Activated CD8-positive, alpha-beta T cell treated with anti-CD3 and anti-CD28 coated beads, Interleukin-2, amount 10 ng/mL, durations not matched to agents 7 days and 5 days (primary cell): ENCODE data around the gene DENND1A. TPM values are rescaled to one million over a fixed set of nuclear protein-coding genes. Genes with fewer than 3 reads are reported as not detected.

Source experiments
- ATAC-seq: fragments of 150-1000 bp; cut with Tn5 transposase; one replicate; pipeline ENCODE4 v1.10.0; 2021; ENCODE audit warnings: moderate library complexity
- CTCF ChIA-PET: fragments of 350-600 bp; sonication (Branson Sonifier 250); formaldehyde crosslinking; loops from one replicate; lab custom pipeline; 2021; ENCODE audit warnings: antibody characterized with exemption; lab: Charles Lee
- POLR2A ChIA-PET: fragments of 350-600 bp; sonication (Branson Sonifier 250); formaldehyde crosslinking; loops from one replicate; lab custom pipeline; 2021; ENCODE audit warnings: antibody characterized with exemption; lab: Charles Lee
- DNase-seq: peaks from one replicate; pipeline ENCODE4 v3.0.0-alpha.2; 2020
- H3K27ac Mint-ChIP-seq: one replicate; pipeline ENCODE4 v1.8.0; 2021; ENCODE audit warnings: mild to moderate bottlenecking, mixed read lengths
- H3K27me3 Mint-ChIP-seq: one replicate; pipeline ENCODE4 v1.8.0; 2021; ENCODE audit warnings: low read depth, mixed read lengths
- H3K36me3 Mint-ChIP-seq: one replicate; pipeline ENCODE4 v1.8.0; 2021; ENCODE audit warnings: low read depth, mixed read lengths
- H3K4me1 Mint-ChIP-seq: one replicate; pipeline ENCODE4 v1.8.0; 2021; ENCODE audit warnings: low read depth, mixed read lengths
- H3K4me3 Mint-ChIP-seq: one replicate; pipeline ENCODE4 v1.8.0; 2021; ENCODE audit warnings: mild to moderate bottlenecking, mixed read lengths
- H3K9me3 Mint-ChIP-seq: one replicate; pipeline ENCODE4 v1.8.0; 2022; ENCODE audit warnings: mixed read lengths; ENCODE audit not compliant: insufficient read depth
- total RNA-seq, 2 experiments: library from RNA; stranded (reverse); gene quantifications; one replicate each; pipeline ENCODE4 v1.2.3, GENCODE V29; 2021

Gene DENND1A
- total RNA-seq, 2 experiments from 2014 or later, result 13.0 to 15.5 TPM

DNA sequence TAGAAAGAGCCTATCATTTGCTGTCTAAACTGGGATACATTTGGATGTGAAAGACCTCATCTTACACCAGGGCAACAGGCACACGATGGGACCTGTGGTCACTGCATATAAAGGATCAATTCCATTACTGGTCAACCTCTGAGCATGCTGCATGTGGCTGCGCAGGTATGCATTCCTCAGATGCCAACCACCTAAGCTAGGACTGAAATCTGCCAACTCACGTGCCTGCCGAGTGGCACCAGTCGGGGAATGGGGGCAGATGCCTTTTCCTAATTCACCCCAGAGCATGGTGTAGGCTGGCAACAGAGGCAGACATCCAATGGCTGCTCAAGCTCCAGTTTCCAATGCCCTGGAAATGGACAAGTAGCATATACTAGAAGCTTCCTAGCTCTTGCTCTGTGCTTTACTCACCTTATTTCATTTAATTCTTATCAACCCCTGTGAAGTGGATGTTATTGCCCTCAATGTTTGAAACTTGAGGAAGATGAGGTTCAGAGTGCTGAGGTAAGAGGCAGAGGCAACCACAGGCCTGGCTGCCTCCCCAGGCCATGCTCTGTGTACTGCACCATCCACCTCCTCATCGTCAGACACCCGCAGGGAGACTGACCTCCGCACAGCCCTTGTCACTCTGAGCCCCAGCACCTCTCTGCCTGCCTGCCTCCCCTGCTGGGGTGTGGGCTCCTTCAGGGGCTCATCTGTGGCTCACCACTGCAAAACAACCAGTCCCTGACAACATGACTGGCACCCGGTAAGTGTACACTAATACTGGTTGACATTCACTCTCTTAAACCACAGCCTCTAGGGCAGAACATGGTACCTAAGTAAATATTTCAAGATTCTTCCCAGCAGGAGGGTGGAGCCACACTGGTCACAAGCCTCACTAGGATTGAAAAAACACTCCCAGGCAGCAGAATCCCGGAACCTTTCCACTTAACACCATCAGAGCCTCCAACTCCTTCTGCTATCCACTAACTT is 345.4 kb downstream of the DENND1A start:
- no peaks in the 10 kb centered on the region for H3K27me3 Mint-ChIP-seq
- DNase-seq, result no peak
- ChIA-PET POLR2A (no interaction called here), CTCF (no interaction called here)
- peaks cover 12% of the 10 kb centered on the region for H3K9me3 Mint-ChIP-seq
- H3K4me3 Mint-ChIP-seq, result no peak overlapping the region
- no peaks in the 10 kb centered on the region for H3K4me1 Mint-ChIP-seq
- ATAC-seq, result no peak
- peaks cover 8% of the 10 kb centered on the region for H3K36me3 Mint-ChIP-seq
- H3K27ac Mint-ChIP-seq, result no peak overlapping the region

DNA sequence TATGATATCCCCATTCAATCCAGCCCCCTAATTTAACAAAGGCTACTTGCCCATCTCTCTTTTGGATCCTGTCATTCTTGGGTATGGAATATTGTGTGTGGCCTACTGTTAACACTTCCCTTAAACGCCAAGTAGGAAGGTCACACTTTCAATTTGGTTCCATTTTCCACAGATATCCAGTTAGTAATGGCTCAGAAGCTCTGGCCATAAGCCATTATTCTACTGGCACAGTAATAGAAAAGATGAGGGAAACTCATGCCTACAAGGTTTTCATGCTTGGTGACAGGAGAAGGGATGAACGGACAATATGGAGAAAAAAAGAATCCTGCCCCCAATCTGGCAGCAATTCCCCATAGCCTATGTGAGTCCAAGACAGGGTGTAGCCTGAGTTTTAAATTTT is 346.3 kb downstream of the DENND1A start:
- CTCF ChIA-PET, result no interaction called here
- H3K4me1 Mint-ChIP-seq, result no peaks in the 10 kb centered on the region
- POLR2A ChIA-PET, result interaction anchor here (0.6 kb wide), 1 partner anchor 51 kb away, joined by 5 read pairs; no protein-coding TSS in a partner anchor
- peaks cover 13% of the 10 kb centered on the region for H3K36me3 Mint-ChIP-seq
- DNase-seq, result no peak
- H3K4me3 Mint-ChIP-seq, result no peak overlapping the region
- no peaks in the 10 kb centered on the region for H3K27me3 Mint-ChIP-seq
- no peak overlapping the region for H3K27ac Mint-ChIP-seq
- no peak for ATAC-seq
- peaks cover 12% of the 10 kb centered on the region for H3K9me3 Mint-ChIP-seq

DNA sequence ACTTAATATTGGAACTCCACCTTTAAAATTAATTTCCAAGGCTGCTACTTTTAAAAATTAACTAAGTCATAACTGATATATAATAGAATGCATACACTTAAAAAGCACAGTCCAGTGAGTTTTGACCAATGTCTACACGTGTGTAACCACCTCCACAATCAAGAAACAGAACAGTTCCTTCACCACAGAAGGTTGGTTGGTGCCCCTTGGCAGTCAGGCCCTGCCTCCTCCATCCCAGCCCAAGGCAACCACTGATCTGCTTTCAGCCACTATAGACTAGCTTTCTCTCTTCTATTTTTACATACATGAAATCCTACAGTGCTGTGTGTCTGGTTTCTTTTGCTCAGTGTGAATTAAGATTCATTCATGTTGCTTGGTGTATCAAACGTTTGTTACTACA is 358.7 kb downstream of the DENND1A start:
- ATAC-seq, result no peak
- Mint-ChIP-seq H3K36me3 (peaks cover 3% of the 10 kb centered on the region), H3K27me3 (no peaks in the 10 kb centered on the region), H3K9me3 (peaks cover 15% of the 10 kb centered on the region), H3K4me1 (no peaks in the 10 kb centered on the region), H3K27ac (no peak overlapping the region), H3K4me3 (no peak overlapping the region)
- CTCF ChIA-PET, result interaction anchor here (1.4 kb wide), 1 partner anchor 469 kb away, joined by 3 read pairs; no protein-coding TSS in a partner anchor
- POLR2A ChIA-PET, result no interaction called here
- no peak for DNase-seq

DNA sequence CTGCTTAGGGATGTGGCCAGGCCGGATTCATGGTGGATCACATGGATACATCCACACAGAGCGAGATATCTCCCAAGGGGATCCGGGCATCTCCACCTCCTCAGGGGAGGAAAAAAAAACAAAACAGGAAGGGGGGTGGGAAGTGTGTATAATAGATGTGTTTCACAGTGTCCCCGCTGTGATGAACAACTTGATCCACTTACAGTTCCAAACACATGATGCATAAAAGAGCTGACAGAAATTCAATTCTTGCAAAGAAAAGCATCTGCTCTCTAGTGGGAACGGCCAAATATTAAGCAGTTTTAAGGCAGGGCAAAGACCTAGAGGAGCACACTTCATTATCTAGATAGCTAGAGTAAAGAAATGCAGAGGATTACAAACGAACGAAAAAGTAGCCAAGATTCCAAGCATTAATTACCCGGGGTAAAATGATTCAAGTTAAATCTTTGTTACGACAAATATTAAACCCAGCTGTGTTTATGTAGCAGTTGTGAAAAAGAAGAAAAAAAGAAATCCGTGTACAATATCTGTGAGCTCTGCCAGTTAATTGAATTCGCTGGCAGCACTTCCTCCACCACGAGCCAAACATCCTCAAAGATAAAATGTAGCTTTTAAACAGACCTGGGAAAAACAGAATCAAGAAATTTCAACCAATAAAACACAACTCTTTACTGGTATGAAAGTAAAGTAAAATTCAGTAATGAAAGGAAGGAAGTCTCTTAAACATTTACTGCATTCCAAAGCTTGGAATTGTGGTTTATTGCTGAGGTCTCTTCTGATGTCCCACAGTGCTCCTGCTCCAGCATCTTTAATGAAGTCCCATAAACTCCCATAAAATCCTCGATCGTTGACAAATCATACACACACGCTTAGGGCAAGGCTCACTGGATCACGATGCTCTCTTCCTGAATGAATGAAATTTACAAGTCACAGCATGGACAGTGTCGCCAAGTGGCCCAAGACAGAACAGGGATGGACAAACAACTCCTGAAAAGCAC is 360.9 kb downstream of the DENND1A start:
- no peaks in the 10 kb centered on the region for H3K27me3 Mint-ChIP-seq
- no peaks in the 10 kb centered on the region for H3K4me1 Mint-ChIP-seq
- H3K36me3 Mint-ChIP-seq, result no peaks in the 10 kb centered on the region
- H3K9me3 Mint-ChIP-seq, result peaks cover 7% of the 10 kb centered on the region
- no peak for ATAC-seq
- DNase-seq, result no peak
- ChIA-PET CTCF (interaction anchor here (2.4 kb wide), 1 partner anchor 8 kb away, joined by 6 read pairs; no protein-coding TSS in a partner anchor), POLR2A (no interaction called here)
- no peak overlapping the region for H3K4me3 Mint-ChIP-seq
- no peak overlapping the region for H3K27ac Mint-ChIP-seq

DNA sequence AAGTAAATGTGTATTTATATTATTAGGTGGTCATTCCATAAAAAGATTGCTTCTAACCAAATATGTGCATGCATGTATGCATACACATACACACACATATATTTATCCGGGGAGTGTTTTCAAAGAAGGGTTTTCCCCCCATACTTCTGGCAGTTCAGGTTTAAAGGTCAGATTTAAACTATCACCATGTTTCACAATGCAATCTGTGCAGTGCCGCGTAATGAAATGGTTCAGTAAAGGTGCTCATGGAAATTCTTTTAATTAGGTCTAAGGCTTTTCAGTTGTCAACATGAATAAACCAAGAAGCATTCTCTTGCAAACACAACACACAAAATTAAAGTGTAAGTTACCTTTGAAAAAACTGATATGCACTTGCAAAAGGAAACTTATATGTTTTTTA is 362.9 kb downstream of the DENND1A start:
- no peak overlapping the region for H3K27ac Mint-ChIP-seq
- DNase-seq, result no peak
- no peak for ATAC-seq
- CTCF ChIA-PET, result interaction anchor here (2.4 kb wide), 1 partner anchor 10 kb away, joined by 6 read pairs; no protein-coding TSS in a partner anchor
- no peak overlapping the region for H3K4me3 Mint-ChIP-seq
- peaks cover 12% of the 10 kb centered on the region for H3K4me1 Mint-ChIP-seq
- peaks cover 2% of the 10 kb centered on the region for H3K36me3 Mint-ChIP-seq
- POLR2A ChIA-PET, result no interaction called here
- no peaks in the 10 kb centered on the region for H3K27me3 Mint-ChIP-seq
- H3K9me3 Mint-ChIP-seq, result no peaks in the 10 kb centered on the region

DNA sequence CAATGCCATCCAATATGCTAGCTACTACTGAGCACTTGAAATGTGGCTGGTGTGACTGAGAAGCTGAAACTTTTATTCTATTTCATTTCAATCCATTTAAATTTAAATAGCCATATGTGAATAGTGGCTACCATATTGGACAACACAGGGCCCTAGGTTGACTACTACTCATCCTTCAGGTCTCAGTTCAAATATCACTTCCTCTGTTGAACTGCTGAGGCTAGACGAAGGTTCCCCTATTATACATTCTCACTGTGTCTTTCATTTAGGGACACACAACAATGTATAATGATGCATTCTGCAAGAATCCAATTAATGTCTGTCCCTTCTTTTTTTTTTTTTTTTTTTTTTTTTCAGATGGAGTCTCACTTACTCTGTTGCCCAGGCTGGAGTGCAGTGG is 365.3 kb downstream of the DENND1A start:
- CTCF ChIA-PET, result no interaction called here
- Mint-ChIP-seq H3K4me1 (peaks cover 18% of the 10 kb centered on the region), H3K27ac (no peak overlapping the region), H3K9me3 (no peaks in the 10 kb centered on the region), H3K27me3 (no peaks in the 10 kb centered on the region), H3K36me3 (peaks cover 6% of the 10 kb centered on the region), H3K4me3 (no peak overlapping the region)
- DNase-seq (no peak), ATAC-seq (no peak)
- POLR2A ChIA-PET, result no interaction called here

DNA sequence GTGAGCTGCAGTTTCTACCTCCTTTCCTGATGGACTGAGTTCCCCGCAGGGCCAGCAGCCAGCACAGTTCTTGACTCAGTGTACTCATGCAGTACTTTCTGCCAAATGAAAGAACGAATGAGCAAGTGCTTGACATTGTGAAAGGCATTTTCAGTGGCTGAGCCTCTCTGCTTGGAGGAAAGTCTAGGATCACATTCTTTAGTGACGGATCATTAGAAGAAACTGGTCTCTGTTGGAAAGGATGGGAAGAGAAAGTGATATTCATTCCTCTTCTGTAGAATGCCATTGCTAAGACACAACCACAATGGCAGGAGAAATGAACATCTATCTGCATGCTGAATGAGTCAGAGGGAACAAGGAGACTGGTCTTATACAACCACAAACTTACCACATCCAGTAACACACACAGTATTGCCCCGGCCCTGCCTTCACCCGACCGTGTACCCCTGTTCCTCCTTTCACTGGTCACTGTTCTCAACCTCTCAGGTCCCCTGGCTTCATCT is 367.0 kb downstream of the DENND1A start:
- Mint-ChIP-seq H3K27me3 (no peaks in the 10 kb centered on the region), H3K4me3 (no peak overlapping the region), H3K36me3 (peaks cover 6% of the 10 kb centered on the region), H3K9me3 (no peaks in the 10 kb centered on the region), H3K27ac (no peak overlapping the region), H3K4me1 (peaks cover 18% of the 10 kb centered on the region)
- ChIA-PET POLR2A (no interaction called here), CTCF (no interaction called here)
- ATAC-seq (peak; percentile 83), DNase-seq (peak; percentile 44)

DNA sequence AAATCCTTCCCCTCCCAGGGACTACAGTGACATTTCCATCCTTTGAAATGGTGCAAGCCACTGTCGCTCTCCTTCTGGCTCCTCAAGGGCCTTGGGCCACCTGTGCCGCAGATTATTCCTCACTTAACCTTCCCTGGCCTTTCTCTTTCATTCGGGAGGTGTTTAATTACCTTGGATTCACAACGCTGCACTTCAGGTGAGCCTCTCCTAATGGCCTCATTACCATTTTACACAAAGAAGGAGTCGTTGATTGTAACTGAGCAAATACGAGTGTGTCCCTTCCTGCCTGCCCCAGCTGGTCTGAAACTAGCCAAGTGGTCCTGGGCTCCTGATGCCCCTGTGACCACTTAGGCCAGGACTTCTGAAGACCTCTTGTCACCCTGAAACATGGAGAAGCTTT is 368.9 kb downstream of the DENND1A start:
- DNase-seq (no peak), ATAC-seq (no peak)
- no peaks in the 10 kb centered on the region for H3K9me3 Mint-ChIP-seq
- no peak overlapping the region for H3K27ac Mint-ChIP-seq
- ChIA-PET CTCF (no interaction called here), POLR2A (no interaction called here)
- H3K4me3 Mint-ChIP-seq, result no peak overlapping the region
- peaks cover 6% of the 10 kb centered on the region for H3K36me3 Mint-ChIP-seq
- H3K4me1 Mint-ChIP-seq, result peaks cover 26% of the 10 kb centered on the region
- H3K27me3 Mint-ChIP-seq, result no peaks in the 10 kb centered on the region

DNA sequence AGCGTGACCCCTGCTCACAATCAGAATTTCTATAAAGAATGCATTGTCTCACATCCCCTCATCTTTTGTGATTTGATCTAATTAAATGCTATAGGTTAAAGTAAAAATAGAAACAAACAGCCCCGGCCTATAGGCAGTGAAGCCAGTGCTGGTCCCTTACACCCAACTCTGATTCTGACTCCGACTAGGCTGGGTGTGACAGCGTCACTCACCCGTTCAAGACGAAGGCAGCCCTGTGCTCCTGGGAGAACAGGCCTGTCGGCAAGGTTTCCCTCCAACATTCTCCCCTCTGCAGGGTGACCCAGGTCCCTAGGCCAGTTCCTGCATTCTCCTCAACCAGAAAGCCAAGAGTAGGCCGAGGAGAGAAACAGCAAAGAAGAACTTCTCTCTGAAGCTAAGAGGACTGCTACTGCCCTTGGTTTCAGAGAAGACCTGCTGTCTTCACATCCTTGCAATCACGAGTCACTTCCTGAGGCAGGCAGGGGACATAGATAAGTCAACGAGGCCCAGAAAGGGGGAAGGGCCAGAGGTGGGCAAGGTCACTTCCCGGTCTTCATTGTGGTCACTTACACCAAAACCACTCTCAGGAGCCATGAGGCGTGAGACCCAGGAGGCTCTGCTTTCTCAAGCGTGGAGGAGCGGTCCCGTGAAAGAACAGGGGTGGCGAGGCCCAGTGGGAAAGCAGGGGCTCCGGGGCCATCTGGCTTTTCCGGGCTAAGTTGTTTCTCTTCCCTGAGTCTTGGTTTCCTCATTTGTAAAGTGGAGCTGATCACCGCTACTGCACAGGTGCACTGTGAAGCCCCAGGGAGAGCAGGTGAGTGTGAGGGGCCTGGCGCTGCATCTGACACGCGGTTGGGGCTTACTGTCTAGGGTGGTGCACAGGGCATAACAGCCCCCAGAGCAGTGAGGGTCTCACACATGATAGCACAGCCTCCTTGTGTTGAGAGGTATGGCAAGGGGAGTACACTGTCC is 373.2 kb downstream of the DENND1A start:
- no peaks in the 10 kb centered on the region for H3K9me3 Mint-ChIP-seq
- no peak overlapping the region for H3K4me3 Mint-ChIP-seq
- H3K36me3 Mint-ChIP-seq, result peaks cover 11% of the 10 kb centered on the region
- no peaks in the 10 kb centered on the region for H3K27me3 Mint-ChIP-seq
- ATAC-seq (no peak), DNase-seq (no peak)
- POLR2A ChIA-PET, result no interaction called here
- peak overlapping the region; percentile 35 for H3K27ac Mint-ChIP-seq
- CTCF ChIA-PET, result no interaction called here
- H3K4me1 Mint-ChIP-seq, result peaks cover 13% of the 10 kb centered on the region

DNA sequence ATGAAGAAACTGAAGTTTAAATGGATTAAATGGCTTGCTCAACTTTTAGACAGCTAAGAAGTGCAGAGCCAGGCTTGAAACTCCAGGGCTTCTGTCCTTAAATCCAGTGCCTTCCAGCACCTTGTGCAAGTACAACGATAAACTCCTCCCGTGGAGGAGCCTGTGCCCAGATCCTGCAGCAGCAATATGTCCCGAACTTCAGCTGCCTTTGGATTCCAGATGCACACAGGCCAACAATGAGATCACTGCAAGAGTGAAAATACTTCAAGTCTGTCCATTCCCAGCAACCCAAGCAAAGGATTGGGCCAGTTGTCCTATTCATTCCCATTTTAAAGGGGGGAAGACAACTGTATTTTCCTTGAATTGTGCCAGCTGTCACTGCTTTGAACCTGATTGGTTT is 374.3 kb downstream of the DENND1A start:
- ChIA-PET CTCF (no interaction called here), POLR2A (no interaction called here)
- Mint-ChIP-seq H3K4me1 (peaks cover 9% of the 10 kb centered on the region), H3K27me3 (no peaks in the 10 kb centered on the region), H3K4me3 (no peak overlapping the region), H3K36me3 (peaks cover 9% of the 10 kb centered on the region), H3K27ac (no peak overlapping the region), H3K9me3 (no peaks in the 10 kb centered on the region)
- DNase-seq (no peak), ATAC-seq (no peak)

DNA sequence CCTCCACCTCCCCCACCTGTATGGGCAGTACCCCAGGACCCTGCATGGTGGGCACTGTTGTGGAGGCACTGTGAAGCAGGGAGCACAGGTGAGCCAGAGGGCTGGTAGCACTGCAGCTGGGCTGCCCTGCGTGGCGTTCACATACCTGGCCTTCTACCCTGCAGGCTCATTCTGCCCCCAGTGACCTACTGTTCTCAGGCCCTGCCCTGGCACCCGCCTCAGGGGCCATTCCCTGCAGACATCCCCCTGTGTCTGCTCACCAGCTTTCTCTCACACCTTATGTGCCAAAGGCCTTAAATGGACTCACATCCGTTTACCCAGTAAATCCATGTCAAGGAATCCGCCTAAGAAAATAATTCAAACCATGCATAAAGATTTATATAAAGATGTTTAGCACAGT is 377.4 kb downstream of the DENND1A start:
- Mint-ChIP-seq H3K4me3 (no peak overlapping the region), H3K27ac (no peak overlapping the region), H3K9me3 (no peaks in the 10 kb centered on the region), H3K36me3 (peaks cover 12% of the 10 kb centered on the region), H3K4me1 (peaks cover 9% of the 10 kb centered on the region), H3K27me3 (no peaks in the 10 kb centered on the region)
- POLR2A ChIA-PET, result no interaction called here
- ATAC-seq, result no peak
- CTCF ChIA-PET, result no interaction called here
- no peak for DNase-seq
